Stimulated activated CD8-positive, alpha-beta memory T cell treated with anti-CD3 and anti-CD28 coated beads, Interleukin-4, amount 100 ng/mL, for 24 hours (primary cell): ENCODE measurements around the gene WDR41.
"Not testable (repeated sequence)": the region's sequence is repeated elsewhere in the genome, so short reads cannot be mapped to it uniquely, and the experiment has no call there.

Source experiments
- DNase-seq: peaks from one replicate; pipeline ENCODE4 v3.0.0-alpha.2; 2020; ENCODE audit warnings: low read depth

The WDR41 gene

GRCh38 chr5:77407152-77407551 is 85.0 kb downstream of the WDR41 start:
- DNase-seq, result no peak

- DNase-seq, result no peak
Observed at GRCh38 chr5:77402796-77403195, 89.3 kb downstream of the WDR41 start.

GRCh38 chr5:77400645-77401044 is 91.5 kb downstream of the WDR41 start:
- DNase-seq, result no peak

- no peak for DNase-seq
Observed at GRCh38 chr5:77398896-77399295, 93.2 kb downstream of the WDR41 start.

GRCh38 chr5:77398458-77398857 is 93.7 kb downstream of the WDR41 start:
- DNase-seq, result no peak

- no peak for DNase-seq
Observed at GRCh38 chr5:77397686-77398292, 94.3 kb downstream of the WDR41 start.

- DNase-seq, result no peak
Observed at GRCh38 chr5:77396017-77396416, 96.1 kb downstream of the WDR41 start.

GRCh38 chr5:77394064-77394715 is 97.9 kb downstream of the WDR41 start:
- no peak for DNase-seq

- DNase-seq, result no peak
Observed at GRCh38 chr5:77391240-77391765, 100.8 kb downstream of the WDR41 start.

GRCh38 chr5:77390795-77391194 is 101.3 kb downstream of the WDR41 start:
- no peak for DNase-seq

- DNase-seq, result no peak
Observed at GRCh38 chr5:77390221-77390620, 101.9 kb downstream of the WDR41 start.

- DNase-seq, result no peak
Observed at GRCh38 chr5:77389746-77390145, 102.4 kb downstream of the WDR41 start.

GRCh38 chr5:77386340-77386739 is 105.8 kb downstream of the WDR41 start:
- DNase-seq, result not testable (repeated sequence)

- not testable (repeated sequence) for DNase-seq
Observed at GRCh38 chr5:77383336-77383735, 108.8 kb downstream of the WDR41 start.
